HG03045 (cell line): ENCODE results near the gene NFATC2.

Experiments
- ATAC-seq: cut with Tn5 transposase; IDR thresholded peaks from one replicate; pipeline ENCODE4 v1.9.1; 2021; ENCODE audit warnings: mild to moderate bottlenecking, moderate library complexity; ENCODE audit not compliant: unreplicated experiment

Gene NFATC2

GRCh38 chr20:51399006-51399890 lies 143.3 kb downstream of the NFATC2 start:
- ATAC-seq, result no peak

DNA sequence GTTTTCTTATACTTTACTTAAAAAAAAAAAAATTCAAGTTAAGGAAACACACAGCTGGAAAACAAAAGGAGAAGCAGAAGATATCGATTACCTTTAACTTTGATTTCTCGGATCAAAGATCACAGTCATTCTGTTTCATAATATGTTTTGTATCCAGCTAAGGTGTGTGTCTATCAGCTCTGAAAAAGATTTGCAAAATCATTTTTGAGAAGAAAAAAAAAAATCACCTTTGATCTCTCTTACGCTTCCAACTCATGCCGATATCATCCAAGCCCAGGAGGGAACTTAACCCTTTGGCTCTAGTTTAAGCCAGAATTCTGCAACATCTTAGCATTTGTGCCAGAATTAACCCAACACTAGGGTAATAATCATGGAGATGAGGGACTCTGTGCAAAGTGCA lies 144.0 kb downstream of the NFATC2 start:
- ATAC-seq, result no peak

DNA sequence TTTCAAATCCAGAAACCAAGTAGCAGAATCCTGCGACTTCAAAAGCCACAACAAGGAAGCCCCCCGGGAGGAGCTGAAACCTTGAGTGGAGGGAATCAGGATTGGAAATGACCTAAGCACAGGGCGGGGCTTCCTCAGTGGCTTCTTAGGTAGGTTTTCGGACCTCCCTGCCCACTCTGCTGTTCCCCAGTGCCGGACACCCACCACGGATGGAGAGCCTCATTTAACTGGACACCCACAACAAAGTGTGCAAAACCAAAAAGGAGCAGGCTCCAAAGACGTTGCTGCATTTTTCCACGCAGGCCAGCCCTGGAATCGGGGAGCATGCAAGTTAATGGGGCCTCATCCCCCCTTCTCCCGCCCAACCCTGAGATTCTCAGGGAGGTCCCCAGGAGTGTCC lies 144.4 kb downstream of the NFATC2 start:
- no peak for ATAC-seq

DNA sequence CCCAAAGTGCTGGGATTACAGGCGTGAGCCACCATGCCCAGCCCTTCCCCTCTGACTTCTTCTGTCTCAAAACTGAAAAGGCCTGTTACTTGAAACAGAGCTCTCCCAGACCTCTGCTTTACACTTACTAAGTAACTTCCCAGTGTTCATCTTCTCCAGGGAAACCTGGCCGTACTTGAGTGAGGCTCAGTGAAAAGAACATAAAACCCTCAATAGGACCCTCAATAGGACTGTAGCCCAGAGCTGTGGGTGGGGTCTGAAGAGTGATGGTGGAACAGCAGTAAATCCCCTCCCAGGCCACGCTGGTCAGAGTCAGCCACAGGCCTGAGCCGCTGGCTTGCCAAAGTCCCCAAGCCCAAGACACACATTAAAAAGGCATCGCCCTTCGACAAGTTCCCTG lies 145.4 kb downstream of the NFATC2 start:
- no peak for ATAC-seq

DNA sequence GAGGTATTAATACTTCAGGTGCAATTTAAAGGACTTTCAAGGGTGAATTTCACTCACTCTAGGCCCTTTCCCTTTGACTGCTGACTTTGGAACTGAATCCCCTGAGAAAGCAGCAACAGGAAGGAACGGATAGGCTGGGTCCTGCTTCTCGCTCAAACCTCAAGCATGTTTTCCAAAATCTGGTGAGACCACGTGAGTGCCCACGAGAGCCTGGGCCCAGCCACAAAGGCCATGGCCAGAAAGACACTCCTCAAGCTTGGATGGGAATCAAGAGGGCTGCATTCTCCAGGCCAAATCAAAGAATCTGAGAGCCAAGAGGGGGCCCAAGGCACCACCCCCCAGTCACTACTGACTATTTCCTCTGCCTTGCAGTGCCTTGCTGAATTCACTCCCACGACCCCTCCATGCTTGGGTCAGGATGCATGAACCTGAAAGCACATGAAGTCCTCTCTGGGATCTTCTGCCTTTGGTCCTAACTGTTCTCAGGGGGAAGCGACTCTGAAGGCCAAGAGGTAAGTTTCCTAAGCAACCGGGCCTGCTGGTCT lies 146.1 kb downstream of the NFATC2 start:
- no peak for ATAC-seq

DNA sequence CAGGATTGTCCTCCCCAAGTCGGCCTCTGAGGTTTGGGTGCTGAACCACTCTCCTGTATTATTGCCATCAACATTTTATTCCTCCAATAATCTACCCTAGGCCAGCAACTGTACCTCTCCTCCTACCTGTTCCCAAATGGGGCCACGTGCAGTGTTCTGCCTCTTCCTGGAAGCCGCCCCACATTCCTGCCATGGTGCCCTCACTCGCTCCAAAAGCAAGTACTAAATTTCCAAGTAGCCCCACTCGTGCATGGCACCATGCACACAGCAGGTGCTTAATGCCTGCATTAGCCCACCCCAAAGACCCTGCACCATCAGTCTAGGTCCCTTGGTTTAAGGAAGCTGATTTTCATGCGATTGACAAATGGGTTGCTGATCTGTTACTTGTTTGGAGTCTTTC lies 147.8 kb downstream of the NFATC2 start:
- no peak for ATAC-seq

DNA sequence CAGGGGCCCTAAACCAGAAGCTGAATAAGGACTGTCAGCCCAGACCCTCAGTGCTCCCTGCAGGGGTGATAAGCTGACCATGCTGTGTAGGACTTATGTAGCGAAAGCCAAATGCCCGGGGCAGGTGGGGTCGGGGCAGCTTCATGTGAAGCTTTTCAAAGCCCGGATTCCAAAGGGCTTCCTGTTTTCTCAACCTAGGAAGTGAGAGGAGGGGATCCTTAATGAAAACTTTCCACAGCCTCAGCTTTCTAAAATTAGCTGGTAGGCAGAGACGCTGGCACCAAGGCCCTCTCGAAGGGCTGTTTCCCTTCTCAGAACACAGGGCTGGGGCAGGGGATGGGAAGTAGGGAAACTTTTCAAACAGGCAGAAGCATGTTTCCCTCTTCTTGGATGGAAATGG lies 148.9 kb downstream of the NFATC2 start:
- no peak for ATAC-seq

GRCh38 chr20:51392614-51393186 lies 149.8 kb downstream of the NFATC2 start:
- ATAC-seq, result no peak

GRCh38 chr20:51391926-51392325 lies 150.6 kb downstream of the NFATC2 start:
- ATAC-seq, result no peak

- ATAC-seq, result no peak
Observed at GRCh38 chr20:51389543-51390264, 152.8 kb downstream of the NFATC2 start.

- no peak for ATAC-seq
Observed at GRCh38 chr20:51388756-51389542, 153.6 kb downstream of the NFATC2 start.

- ATAC-seq, result no peak
Observed at GRCh38 chr20:51388227-51388626, 154.3 kb downstream of the NFATC2 start.

- no peak for ATAC-seq
Observed at GRCh38 chr20:51387125-51387875, 155.2 kb downstream of the NFATC2 start.

GRCh38 chr20:51386586-51386985 lies 155.9 kb downstream of the NFATC2 start:
- no peak for ATAC-seq

GRCh38 chr20:51385646-51386530 lies 156.6 kb downstream of the NFATC2 start:
- no peak for ATAC-seq

GRCh38 chr20:51384875-51385274 lies 157.6 kb downstream of the NFATC2 start:
- no peak for ATAC-seq

- ATAC-seq, result no peak
Observed at GRCh38 chr20:51383891-51384510, 158.5 kb downstream of the NFATC2 start.

DNA sequence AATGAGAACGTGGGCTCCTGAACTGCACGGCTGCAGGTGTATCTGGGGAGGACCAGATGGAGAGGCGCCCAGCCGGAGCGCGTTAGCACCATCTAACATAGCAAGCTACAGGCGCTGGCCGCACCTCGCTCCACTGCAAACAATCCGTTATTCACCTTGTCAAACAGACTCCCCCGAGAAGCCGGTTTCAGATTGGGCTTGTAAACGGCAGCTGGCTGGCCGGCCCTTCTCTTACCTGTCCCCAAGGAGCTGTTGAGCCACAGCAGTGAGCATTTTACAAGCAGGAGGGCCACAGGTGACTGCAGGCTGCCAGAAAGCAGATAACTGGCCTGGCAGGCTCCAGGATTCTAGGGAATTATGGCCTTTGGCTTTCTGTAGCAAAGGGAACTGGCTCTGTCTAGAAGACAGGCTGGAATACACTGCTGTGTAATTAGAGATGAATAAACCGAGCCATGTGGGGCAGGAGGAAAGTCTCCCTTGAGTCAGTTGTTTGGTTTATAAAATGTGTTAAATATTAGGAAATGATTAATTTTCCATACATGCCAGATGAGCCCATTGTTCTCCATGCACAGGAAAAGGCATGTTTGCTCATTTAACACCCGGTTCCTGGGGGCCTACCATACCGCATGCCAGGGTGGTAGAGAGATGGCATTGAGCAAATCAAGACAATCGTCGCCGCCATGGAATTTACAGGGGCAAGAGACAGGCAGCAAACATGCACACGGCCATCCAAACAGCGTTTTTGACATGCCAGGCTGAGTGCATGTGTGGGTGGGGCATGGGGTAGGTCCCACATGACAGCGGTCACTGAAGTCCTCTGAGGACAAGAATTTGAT lies 159.3 kb downstream of the NFATC2 start:
- no peak for ATAC-seq
